ENCODE measurements around the gene ACTN1. TPM values are rescaled to one million over a fixed set of nuclear protein-coding genes. Genes with fewer than 3 reads are reported as not detected.
"Not testable (repeated sequence)": the region's sequence is repeated elsewhere in the genome, so short reads cannot be mapped to it uniquely, and the experiment has no call there.

Gene ACTN1
- total RNA-seq, 1 donor from 2014 or later = 340 TPM

DNA sequence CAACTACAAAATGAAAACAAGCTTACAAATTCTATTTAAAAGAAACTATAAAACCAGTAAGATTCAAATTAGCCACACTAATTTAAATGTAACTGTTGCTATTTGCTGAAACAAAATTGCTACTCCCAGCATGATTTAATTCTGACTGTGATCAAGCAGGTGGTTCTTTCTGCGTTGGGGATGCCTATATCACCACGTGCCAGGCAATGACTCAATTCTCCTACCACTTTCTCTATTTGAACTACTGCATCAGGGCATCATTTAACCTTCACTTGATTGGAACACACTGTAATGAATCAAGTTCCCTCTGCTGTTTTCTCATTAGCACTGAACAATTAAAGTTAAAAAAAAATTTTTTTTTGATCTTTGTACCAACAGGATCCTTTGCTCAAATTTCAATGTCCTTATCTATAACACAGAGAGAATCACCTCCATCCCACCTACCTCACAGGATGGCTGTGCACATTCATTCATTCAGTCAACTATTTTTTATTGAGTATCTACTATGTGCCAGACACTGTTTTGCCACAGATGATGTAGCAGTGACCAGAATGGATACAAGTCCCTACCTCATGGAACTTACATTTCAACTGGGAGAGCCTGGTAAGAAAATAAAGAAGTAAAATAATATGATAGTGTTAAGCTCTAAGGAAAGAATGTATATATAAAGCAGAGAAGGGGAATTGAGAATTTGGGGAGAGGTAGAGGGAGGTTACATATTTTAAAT lies 8.0 kb upstream of the ACTN1 start:
- no peak for DNase-seq (ENCODE audit: low read depth, low spot score)

DNA sequence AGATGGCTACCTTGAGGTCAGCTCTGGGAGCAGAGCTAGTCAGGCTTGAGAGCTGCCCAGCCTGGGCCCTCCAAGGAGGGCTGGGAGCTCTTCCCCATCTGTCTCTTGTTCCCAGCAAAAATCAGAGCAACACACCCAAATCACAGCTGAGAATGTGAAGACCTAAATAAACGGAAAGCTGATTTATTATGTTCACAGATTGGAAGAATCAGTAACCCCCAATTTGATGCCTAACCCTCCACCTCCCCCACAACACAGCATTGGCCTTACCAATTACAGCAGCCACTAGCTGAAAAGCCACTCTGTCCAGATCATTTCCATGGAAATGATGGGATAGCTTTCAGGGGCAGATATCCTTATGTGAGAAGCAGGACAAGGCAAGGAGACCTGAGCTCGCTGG lies 7.1 kb upstream of the ACTN1 start:
- no peak for DNase-seq (ENCODE audit: low read depth, low spot score)

DNA sequence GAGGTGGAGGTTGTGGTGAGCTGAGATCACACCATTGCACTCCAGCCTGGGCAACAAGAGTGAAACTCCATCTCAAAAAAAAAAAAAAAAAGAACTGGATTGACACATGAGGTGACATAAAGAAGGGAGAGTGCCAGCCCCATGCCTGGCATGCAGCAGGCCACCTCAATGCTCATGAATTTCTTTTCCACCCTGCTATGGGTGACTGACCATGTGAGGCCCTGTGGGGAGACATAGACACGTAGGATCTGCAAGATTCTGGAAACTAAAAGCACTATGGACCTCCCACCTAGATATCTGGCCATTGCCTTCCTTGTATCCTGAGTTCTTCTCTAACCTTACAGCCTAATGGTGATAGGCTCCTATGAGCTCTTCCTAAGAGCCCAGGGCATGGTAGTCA lies 5.6 kb upstream of the ACTN1 start:
- no peak for DNase-seq (ENCODE audit: low read depth, low spot score)

DNA sequence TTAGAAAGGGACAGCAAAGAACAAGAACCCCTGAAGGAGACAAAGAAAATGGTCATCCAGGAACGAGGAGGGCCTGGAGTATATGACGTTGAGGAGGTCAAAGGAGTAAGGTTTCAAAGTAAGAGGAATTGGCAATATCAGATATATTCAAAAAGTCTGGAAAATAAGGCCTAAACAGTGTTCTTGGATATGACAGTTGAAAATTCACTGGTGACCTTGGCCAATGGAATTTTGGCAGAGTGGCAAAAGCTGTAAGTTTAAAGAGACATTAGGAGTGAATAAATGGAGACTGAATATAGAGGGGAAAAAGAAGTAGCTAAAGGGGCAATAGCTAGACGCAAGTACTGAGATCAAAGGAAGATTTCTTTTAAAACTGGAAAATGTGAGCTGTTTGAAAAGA lies 4.1 kb upstream of the ACTN1 start:
- DNase-seq (ENCODE audit: low read depth, low spot score) = no peak

DNA sequence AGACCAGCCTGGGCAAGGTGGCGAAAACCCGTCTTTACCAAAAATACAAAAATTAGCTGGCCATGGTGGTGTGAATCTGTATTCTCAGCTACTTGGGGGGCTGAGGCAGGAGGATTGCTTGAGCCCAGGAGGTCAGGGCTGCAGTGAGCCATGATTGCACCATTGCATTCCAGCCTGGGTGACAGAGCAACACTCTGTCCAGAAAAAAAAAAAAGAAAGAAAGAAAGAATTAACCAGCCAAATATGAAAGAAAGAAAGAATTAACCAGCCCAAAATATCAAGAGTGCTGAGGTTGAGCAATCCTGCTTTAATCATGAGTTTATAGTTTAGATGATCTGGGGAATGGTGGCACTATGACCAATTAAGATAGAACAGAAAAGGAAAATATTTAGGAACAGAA lies 3.5 kb upstream of the ACTN1 start:
- no peak for DNase-seq (ENCODE audit: low read depth, low spot score)

DNA sequence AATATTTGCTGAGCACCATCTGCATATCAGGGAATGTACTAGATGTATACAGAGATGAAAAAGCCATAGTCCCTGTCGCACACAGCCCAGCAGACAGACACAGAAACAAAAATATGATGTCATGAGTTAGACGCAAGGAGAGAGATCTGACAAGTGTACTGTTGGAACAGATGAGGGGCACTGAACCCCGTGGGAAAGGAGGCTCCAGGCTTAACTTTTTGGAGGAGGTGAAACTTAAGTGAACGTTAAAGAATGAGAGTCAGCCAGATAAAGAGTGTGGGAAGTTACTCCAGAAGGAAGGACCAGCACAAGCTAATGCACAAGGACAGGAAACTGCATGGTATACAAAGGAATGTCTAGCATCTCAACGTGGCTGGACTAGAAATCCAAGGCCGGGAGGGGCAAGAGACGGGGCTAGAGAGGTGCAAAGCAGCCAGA lies 2.5 kb upstream of the ACTN1 start:
- DNase-seq (ENCODE audit: low read depth, low spot score) = no peak

DNA sequence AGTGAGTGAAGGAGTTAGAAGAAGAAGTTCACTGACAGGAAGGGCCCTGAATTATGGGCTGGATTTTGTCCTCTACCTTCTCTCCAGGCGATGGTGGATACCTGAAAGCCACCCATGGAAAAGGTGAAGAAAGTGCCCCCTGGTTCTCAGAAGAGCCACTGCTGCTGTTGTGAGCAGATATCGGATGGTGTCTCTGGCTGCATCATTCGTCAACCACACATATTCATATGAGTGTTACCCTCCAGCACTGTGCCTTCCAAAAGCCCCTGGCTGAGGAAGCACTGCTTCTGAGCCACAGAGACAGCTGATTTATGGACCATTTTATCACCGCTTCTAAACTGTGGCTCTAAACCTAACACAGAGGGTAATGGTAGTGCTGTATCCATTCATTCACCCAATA lies 2.0 kb upstream of the ACTN1 start:
- no peak for DNase-seq (ENCODE audit: low read depth, low spot score)

DNA sequence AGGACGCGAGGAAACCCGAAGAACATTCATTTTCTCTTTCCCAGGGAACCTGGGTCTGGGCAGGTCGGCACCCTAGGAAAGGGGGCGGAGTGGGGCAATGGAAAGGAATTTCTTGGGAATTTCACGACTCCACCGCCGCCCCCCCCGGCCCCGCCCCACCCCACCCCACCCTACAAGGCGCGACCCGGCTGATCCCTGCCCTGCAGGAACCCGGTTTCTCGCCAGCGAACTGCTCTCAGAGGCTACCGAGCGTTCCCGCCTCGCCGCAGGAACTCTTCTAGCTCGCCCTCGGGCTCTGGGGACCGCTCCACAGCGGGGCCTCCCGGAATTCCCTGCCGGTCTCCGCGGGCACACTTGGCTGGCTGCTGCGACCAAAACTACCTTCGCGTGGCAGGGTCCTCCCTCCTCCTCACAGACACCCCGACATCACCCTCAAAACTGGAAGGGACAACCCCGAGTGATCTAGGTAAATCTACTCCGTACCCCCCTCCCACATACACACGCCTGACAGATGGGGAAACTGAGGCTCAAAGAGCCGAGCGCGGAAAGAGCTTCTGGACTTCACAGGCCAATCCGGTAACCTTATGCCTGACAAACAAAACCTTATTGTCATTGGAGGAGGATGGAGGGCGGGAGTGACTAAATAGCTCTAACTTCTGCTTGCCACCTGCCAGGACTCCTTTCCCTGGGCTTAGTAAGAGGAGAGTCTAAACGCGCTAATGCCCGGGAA lies 785 bp upstream of the ACTN1 start:
- no peak for DNase-seq (ENCODE audit: low read depth, low spot score)

DNA sequence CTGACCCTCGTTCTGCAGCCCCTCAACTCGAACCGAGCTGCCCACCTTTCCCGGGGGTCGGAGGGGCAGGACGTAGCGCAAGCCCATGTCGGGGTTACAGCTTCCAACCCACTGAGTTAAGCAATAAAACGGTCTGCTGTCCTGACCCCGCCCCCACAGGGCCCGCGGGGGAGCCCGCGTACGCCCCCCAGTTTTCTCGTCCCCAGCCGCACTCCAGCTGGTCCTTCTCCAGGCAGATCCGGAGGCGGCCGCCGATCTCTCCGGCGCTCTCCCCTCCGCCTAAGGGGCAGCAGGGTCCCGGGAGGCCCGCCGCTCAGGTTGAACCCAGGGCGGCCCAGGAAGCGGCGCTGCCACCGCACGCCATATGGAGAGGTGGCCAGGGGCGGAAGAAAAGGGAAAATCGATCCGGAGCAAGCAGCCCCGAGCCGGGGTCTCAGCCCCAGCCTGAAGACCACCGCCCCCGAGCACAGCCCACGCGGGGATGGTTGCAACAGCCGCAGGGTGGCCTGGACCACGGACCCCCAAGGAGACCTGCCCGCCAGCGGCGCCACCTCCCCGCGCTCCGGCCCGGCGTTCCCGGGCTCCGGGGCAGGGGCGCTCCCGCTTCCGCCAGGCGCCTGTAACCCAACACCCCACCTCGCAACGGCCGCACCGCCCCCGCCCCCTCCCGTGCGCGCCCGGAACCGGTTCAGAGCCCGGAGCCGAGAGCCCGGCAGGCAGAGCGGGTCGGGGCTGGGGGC lies 760 bp downstream of the ACTN1 start:
- DNase-seq (ENCODE audit: low read depth, low spot score) = no peak

DNA sequence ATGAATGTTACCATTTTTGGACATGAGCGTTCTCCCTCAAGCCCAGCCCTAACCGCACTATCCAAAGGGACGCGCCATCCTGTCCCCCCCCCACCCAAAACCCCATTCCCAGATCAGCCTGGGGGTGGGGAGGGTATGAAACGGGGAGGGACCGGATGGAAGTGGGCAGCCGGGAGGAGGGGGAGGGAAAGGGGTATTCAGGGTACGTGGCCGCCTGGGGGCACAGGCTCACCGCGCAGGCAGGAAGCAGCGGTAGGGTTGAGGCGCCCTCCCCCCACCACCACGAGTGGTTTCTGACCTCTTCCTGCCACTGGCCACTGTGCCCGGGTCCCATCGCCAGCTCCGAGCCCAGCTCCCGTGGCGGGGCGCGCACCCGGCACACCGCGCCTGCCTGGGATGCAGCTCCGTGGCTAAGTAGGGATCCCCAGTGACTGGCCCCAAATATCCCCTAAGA lies 1.4 kb downstream of the ACTN1 start:
- no peak for DNase-seq (ENCODE audit: low read depth, low spot score)

DNA sequence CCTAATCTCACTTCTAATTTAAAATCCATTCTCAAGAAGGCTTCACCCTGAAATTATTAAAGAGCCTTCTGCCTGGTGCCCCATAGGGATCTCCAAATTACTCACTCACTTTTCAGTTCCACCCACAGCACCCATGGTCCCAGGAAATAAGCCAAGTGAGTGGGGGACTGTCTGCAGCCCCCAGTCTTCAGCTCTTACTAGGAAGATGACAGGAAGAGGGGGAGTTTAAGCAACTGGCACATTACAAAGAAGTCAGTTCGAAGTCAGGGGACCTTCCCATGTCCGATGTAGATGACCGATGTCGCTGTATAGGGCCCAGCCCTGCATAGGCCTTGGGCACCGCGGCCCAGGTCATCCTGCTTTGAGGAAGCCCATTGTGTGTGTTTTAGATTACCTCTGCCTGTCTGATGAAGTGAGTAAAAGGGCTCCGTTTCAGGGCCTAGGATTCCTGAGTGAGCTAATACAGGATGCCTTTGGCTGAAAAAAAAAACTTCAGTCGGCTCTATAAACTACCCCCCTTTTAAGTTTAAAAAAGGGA lies 1.9 kb downstream of the ACTN1 start:
- DNase-seq (ENCODE audit: low read depth, low spot score) = no peak

DNA sequence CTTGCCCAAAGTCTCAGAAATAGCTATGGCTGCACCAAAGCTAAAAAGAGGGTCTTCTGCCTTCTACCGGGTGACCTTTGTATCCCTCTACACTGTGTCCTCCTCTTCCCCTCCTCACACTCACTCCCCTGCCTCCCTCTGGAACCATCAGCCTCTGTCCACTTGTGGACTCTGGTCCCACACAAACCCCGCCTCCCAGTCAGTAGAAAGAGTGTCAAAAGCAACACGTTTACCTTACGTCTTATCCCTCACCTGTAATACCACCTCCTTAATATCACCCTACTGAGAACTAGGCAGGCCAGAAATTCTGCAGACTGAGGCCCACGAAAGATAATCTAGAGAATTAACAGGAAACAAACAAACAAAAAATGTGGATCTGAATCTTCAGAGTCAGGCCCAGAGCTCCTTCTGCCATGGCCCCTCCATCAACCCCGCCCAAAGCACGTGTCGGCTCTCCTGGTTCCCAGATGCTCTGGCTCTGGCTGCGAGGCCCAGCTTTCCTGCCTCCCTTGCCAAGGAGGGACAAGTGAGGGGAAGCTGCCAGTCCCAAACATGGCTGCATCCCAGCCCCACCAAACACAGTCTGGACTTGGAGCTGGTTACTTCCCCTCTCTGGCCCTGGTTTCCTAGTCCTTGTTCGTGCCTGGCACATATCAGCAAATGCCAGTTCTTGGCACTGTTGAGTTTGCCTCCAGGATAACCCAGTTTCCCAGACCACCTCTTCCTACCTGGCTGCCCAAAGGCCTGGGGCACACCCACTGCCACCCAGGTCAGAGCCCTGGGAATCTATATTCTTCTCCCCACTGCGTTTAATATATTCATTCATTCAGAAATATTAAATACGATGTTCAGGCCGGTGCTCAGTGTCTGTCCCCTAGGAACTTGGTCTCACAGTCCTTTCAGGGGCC lies 2.7 kb downstream of the ACTN1 start:
- no peak for DNase-seq (ENCODE audit: low read depth, low spot score)

DNA sequence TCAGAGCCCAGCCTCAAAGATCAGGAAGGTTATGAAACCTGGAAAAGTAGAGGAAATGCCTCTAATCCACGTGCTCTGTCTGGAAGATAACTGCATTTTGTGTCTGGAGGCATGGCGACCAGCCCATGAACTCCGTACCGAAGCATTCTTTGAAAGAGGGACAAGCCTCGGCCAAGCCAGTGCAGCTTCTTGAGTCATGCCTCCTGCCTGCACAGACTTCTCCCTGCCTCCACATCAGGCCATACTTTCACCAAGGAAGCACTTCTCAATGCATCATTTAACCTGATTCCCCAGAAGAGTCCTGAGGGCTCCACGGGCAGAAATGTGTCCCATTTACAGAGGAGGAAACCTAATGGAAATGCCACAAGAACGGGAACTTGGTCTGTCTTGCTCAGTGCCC lies 3.4 kb downstream of the ACTN1 start:
- DNase-seq (ENCODE audit: low read depth, low spot score) = no peak

DNA sequence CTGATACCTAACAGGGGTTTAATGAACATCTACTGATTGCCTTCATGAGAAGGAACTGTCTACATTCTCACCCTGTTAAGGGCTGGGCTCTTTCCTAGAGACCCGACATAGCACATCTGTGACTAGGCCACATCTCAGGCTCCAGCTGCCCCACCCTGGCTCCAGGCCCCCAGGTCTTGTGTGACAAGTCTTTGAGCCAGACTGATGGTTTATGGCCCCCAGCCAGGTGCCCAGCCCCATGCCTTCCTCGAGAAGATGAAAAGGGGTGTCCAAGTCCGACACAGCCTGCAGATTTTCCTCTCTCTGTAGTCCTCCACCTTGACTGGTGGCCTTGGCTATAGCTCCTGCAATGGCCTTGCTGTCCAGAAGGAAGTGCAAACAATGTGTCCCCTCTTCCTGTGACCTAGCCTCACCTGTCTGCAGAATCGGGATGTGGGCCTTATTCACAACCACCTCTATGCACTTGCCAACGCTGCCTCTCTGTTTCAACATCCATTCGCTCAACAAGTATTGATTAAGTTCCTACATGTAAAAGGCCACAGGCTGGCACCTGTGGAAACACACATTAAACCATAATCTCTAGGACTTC lies 4.2 kb downstream of the ACTN1 start:
- DNase-seq (ENCODE audit: low read depth, low spot score) = no peak

DNA sequence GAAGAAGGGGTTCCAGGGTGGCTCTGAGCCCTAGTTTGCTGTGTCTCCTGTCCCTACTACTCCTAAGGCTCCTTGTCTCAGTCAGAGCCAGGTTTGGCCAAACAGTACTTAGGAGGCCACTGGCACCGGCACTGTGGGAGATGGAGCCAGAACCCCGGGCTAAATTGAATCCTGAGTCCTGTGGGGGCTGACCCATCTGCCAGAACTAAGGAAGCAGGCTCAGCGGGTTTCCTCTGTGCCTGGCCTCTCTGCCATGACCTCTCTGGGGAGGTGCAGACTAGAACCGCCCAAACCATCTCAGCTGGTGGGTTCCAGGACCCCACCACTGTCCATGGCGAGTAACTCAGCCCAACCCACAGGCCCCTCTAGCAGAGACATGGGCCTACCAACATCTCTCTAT lies 5.5 kb downstream of the ACTN1 start:
- DNase-seq (ENCODE audit: low read depth, low spot score) = no peak

DNA sequence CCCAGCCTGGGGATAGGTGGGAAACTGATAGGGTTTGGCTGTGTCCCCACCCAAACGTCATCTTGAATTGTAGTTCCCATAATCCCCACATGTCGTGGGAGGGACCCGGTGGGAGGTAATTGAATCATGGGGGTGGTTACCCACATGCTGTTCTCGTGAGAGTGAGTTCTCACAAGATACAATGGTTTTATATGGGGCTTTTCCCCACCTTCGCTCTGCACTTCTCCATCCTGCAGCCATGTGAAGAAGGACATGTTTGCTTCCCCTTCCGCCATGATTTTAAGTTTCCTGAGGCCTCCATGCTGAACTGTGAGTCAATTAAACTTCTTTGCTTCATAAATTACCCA lies 5.9 kb downstream of the ACTN1 start:
- not testable (repeated sequence) for DNase-seq (ENCODE audit: low read depth, low spot score)

DNA sequence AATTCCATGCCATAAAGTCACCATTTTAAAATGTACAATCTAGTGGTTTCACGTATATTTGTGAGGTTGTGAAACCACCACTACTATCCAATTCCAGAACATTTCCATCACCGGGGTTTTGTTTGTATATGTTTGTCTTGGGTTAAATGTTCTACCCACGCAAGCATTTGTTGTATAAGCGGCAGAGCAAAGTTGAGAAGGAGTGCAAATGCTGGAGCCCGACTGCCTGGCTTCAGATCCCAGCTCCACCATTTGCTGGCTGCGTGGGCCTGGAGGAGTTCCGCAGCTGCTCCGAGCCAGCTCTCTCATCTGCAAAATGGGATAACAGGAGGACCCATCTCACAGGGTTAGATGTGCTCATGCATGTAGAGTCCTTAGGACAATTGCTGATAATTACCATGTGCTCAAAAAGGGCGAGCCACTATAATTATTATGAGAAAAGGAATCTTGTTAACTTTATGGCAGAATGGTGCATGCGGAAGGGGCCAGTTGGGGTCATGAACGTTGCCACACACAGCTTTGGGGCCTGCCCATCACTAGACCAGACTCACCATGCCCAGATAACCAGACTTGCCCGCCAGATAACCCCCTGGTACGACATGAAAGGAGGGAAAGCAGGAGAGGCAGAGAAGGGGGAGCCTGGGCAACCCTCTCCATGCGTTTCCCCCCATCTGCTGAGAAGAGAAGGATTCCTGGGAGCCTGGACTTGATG lies 6.4 kb downstream of the ACTN1 start:
- no peak for DNase-seq (ENCODE audit: low read depth, low spot score)

DNA sequence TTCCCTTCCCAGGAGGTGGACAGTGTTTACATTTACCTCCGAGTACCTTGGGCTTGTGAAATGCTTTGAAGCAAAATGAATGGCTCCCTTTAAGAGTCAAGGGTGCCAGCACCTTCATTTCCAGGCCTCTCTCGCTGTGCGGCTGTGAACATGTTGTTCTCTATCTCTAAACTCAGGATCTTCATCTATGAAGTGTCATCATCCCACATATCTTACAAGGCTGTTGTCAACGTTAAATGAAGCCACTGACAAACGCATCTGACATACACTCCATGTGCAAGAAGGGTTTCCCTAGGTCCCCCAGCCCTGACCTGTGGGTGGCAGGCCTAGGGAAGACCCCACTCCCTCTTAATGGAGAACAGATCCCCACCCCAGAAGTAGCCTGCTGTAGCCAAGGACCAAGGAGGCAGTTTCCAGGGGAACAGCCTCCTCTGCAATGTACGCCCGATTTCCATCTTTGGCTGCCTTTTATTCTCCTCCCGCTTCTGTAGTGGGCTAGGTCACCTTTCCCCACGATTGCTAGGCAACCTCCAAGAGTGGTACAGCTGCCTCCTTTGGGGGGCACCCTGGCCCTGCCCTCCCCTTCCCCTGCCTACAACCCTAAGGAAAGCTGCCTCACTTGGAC lies 7.6 kb downstream of the ACTN1 start:
- no peak for DNase-seq (ENCODE audit: low read depth, low spot score)

DNA sequence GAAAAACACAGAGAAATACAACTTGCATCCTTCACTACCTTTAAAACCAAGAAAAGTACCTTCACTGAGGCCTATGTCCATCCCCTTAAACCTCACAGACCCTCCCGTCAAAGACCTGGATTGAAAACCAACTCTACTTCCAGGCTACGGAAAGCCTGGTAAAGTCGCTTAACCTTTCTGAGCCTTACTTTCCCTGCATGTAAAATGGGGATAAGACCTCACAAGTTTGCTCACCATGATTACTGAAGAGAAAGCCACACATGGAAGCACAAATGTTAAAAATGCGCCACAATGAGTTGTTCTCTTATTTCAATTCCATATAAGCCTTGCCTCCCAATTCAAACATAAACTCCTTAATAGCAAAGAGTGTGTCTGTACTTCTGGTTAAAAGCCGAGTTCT lies 8.4 kb downstream of the ACTN1 start:
- no peak for DNase-seq (ENCODE audit: low read depth, low spot score)

Measured in pulmonary artery endothelial cell (primary cell).